Anterior cingulate cortex (tissue), 58 donors: ENCODE data around the gene ASPSCR1.

ENCODE experiments used
- DNase-seq, 58 donors: peaks; one replicate each; lab custom pipeline; 2025; lab: John Stamatoyannopoulos, UW

ASPSCR1 gene

DNA sequence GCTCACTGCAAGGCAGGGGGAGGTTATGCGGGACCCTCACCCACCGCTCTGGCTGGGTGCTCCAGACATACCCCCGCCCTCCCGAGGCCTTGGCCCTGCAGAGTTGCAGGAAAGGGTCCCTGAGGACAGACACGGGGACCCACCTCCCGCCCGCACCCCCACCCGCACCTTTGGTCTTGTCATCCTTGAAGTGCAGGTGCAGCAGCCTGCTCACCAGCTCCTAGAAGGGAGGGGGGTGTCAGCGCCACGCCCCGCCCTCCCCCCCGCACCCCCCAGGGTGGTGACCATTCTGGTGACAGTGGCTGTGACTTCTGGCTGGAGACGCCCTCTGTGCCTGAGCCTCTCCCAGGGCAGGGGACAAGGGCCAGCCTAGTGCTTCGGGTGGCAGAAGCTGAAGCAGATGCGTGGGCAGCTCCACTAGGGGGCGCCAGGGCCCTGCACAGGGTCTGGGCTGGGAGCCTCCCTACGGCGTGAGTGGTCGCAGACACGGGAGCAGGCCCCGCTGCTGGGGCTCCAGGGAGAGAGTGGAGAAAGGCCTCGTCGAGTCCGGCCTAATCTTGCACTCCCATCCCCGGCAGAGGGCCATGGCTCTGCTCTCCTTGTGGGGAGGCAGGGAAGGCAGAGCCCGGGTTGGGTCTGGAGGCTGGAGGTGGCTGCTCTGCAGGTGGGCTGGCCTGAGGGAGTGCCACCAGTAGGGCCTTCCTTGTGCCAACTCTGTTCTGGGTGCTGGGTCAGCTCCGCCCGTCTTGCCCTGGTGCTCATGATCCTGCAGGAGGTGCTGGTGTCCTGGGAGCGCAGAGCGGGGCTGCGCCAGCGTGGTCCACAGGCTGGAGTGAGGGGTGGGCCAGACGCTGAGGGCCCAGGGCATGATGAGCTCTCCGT, 42.5 kb downstream of the ASPSCR1 start:
- DNase-seq = peak in 9 of 58 donors; percentile 14 to 60 (median 21)

DNA sequence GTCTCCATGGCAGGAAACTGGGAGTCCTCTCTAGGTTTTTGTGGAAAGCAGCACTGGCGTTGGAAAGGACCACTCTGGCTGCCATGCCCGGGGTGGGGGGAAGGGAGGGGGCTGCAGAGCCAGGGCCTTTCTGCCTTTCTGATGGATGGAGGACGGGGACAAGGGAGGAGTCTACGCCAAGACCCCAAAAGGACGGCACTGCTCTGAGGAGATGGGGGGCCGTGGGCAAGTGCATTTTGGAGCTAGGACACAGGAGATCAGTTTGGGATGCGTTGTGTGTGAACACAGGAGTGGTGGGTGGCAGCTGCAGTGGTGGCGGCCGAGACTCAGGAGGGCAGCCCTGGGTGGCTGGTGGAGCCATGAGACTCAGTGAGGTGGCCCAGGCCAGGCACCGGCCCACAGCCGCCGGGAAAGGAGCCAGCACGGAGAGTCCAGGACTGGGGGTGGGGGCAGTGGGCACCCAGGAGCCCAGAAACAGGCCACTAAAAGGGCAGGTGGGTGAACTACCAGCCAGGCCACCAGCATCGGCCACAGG, 43.2 kb downstream of the ASPSCR1 start:
- peak in 2 of 58 donors; percentile 32 to 48 for DNase-seq

DNA sequence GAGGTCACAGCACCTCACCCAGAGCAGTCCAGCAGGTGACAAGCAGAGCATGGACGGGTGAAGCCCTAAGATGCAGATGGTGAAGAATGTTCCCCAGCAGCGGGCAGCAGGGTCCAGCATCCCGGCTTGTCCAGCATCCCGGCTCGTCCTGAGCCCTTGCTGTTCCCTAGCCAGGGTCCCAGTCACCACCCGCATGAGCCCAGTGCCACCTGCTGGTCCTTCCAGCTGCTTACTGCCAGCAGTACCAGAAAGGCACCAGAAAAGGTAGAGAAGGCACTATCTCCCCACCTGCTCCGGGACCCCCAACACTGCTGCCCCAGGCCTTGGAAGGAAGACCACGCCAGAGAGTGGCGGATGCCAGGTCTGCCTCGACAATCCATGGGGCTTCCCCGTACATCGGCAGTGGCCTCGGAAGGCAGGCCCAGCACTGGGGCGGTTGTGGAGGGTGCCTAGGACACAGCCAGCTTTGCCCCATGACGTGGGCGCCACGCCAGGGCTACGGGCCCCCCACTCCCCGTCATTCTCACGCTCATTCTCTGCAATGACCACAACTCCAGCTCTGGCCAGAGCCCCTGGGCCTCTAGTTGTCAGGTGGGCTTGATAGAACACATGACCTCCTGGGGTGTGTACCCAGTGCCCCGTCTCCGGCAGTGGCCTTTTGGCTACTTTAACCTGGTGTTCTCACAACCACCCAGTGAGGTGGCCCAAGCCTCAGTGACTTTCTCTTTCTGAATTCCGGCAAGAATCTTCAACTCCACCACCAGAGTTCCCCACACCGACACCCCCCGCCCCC, 43.9 kb downstream of the ASPSCR1 start:
- DNase-seq = peak in 52 of 58 donors; percentile 6 to 82 (median 60)

DNA sequence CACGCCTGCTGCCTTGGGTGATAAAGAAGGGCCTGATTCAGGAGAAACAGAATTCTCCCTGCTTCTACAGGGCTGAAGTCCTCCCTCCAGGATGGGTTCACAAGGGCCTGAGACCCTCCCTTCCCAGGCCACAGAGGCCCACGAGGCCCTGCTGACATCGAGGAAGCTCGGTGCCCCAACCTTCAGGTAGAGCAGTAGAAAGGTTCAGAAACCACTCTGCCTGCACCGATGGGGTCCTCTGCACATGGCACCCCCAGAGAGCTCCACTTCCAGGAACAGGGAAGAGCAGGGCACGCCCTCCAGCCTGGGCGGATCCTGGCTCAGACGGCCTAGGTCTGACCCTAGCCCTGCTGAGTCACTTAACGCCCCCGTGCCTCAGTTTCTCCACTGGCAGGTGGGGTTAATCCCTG, 44.5 kb downstream of the ASPSCR1 start:
- no peak for DNase-seq

DNA sequence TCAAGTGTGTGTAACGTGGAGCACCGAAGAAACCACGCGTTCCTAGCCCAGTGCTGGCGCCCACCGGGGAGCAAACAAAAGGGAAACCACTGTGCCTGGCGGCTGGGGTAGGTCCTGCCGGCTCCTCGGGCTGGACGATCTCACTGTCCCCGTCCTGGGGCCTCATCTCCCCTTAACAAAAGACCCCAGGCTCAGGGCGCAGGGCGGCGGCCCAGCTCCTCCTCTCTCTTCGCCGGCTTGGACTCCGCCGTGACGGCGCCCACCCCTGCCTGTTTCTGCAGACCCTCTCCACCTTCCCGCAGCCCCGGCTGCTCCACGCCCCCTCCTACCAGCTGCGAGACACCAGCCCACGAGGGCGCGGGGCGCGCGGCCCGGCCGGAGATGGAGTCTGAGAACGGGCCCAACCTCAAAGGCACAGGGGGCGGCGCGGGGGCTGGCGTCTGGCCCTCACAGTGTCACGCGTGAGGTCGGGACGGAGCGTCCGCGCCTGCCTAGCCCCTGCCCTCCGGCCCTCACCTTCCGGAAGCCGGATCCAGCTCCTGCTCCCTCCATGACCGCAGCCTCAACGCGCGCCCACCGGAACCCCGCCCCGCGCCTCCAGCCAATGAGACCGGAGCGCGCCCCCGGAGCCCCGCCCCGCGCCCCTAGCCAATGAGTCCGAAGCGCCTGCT, 45.0 kb downstream of the ASPSCR1 start, which contains the start of gene CENPX:
TSS of gene CENPX (minus strand) at position 569 of the 671 bp plus-strand sequence. CDS start at position 552, 17 bp downstream.
- no peak for DNase-seq

DNA sequence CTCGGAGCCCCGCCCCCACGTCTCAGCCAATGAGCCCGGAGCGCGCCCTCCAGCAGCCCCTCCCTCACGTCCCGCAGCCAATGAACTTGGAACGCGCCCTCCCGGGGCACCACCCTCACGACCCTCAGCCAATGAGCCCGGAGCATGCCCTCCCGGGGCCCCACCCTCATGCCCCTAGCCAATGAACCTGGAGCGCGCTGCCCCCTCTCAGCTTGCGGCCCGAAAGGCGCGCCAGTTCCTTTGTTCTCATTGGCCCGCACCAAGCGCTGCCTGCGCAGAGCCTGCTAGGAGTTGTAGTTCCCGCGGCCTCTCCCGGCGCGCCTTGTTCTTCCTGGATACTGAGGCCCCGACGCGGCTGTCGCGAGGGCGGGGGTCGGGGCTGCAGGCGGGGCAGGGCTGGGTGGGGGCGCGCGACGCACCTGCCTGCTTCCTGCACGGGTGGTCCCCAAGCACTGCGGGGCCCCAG, 45.6 kb downstream of the ASPSCR1 start, which contains the start of gene LRRC45:
TSS of gene LRRC45 (plus strand) at position 325 of the 466 bp plus-strand sequence. CDS start 339 bp downstream, outside the sequence.
- peak; percentile 95 to 100 (median 100) for DNase-seq

DNA sequence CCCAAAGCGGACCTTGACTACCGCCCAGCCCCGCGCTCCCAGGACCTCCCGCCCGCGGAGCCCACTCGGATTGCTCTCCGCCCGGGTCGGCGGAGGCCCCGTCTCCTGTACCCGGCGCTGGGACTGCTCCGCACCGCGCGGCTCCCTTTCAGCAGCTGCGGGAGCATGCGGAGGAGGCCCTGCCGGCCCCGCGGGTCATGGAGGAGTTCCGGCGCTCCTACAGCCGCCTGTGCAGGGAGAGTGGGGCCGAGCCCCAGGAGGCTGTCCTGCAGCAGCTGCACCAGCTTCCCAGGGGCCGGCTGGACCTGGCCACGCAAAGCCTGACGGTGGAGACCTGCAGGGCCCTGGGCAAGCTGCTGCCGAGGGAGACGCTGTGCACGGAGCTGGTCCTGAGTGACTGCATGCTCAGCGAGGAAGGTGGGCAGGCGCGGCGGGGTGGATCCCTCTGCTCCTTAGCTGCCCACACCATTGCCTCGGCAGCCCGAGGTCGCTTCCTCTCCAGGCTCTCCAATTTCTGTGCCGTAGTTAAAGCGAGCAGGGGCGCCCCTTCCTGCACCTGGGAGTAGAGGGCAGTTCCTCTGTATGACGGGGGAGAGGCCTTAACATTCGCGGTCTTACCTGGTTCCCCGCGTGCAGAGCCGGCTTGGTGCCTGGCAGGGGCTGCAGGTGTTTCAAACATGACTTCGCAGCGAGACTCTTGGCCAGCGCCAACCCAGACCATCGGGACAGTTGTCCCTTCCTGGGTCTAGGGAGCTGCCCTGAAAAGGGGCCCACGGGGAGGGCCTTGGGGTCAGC, 46.2 kb downstream of the ASPSCR1 start:
- DNase-seq = no peak

DNA sequence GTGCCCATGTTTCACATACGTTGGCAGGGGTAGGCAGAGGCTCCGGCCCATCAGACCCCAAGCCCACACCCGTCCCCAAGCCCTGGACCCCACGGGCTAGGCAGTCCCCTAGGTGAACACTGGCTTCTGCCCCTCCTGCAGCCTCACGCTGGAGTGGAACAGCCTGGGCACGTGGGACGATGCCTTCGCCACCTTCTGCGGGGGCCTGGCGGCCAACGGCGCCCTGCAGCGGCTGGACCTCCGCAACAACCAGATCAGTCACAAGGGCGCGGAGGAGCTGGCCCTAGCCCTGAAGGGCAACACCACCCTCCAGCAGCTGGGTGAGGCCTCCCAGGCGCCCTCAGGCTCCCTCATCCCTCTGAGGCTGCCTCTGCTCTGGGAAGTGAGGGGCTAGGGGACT, 47.4 kb downstream of the ASPSCR1 start:
- DNase-seq = no peak

DNA sequence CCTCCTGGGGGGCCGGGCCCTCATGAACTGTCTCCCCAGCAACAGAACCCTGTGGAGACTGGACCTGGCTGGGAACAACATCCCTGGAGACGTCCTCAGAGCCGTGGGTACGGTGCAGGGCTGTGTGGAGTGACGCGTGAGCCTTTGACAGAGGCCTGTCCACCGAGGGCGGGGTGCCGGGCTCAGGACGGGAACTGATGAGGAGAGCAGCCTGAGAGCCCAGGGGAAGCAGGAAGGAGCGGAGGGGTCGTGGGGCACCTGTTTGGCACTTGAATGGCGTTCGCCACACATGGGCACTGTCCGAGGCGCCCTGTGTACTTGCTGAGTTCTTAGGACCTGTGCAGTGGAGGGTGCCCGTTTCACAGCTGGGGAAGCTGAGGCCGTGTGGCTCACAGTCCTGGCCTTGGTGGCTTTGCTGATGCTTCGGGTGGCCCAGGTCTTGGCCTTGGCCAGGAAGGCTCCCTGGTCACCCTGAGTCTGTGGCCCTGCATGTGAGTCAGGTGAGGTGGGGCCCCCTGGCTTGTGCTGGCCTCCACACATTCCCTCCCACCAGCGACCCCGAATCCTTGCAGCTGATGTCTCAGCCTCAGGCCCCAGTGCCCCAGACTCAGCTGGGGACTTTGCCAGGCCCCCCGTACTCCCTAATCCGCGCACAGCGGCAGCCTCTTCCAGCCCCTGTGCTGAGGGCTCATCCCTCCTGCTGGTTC, 48.1 kb downstream of the ASPSCR1 start:
- DNase-seq = no peak

DNA sequence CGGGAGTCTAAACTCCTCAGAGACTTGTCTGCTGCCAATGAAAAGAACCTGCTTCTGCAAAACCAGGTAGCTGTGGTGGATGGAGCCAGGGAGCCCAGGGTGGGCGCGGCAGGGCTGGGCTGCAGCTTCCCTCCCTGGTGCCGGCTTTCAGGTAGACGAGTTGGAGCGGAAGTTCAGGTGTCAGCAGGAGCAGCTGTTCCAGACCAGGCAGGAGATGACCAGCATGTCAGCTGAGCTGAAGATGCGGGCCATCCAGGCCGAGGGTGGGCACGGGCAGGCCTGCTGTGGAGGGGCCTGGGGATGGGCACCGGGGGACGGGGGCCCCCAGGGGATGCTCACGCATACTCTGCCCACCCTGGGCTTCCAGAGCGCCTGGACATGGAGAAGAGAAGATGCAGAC, 50.8 kb downstream of the ASPSCR1 start:
- DNase-seq = no peak

DNA sequence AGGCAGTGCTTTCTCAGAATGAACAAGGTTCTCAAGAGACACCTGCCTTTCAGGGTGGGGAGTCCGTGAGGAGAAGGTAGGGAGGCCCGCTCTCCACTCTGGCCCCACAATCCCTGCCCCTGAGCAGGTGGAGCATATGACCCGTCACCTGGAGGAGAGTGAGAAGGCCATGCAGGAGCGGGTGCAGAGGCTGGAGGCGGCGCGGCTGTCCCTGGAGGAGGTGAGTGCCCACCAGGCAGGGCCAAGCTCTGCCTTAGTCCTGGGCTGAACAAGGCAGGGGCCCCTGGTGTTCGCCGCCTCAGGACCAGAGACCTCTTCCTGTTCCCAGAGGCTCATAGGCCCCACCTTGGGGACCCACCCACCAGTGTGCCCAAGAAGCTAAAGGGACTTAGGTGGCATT, 51.5 kb downstream of the ASPSCR1 start:
- DNase-seq = no peak

DNA sequence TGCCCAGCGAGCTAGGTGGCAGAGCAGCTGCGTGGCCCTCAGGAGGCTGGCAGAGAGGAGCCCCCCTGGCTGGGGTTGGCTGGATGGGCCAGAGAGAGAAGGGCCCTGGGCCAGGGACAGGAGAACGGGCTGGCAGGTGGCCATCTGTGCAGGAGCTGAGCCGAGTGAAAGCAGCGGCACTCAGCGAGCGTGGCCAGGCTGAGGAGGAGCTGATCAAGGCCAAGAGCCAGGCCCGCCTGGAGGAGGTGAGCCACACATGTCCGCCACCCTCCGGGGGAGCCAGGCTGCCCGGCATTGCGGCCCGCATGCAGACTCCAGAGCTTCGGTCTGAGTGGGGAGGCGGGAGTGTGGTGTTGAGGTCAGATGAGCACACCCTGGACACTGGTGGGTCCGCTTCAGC, 52.0 kb downstream of the ASPSCR1 start:
- peak in 1 of 58 donors; percentile 17 for DNase-seq

DNA sequence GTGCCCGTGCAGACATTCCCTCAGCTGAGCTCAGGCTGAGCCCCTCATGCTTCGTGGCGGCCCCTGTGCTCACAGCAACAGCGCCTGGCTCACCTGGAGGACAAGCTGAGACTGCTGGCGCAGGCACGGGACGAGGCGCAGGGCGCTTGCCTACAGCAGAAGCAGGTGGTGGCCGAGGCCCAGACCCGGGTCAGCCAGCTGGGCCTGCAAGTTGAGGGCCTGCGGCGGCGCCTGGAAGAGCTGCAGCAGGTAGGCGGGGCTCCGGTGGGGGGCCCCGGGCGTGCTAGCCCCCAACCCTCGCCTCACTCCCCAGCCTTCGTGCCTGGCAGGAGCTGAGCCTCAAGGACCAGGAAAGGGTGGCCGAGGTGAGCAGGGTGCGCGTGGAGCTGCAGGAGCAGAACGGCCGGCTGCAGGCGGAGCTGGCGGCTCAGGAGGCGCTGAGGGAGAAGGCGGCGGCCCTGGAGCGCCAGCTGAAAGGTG, 52.6 kb downstream of the ASPSCR1 start:
- DNase-seq = no peak

DNA sequence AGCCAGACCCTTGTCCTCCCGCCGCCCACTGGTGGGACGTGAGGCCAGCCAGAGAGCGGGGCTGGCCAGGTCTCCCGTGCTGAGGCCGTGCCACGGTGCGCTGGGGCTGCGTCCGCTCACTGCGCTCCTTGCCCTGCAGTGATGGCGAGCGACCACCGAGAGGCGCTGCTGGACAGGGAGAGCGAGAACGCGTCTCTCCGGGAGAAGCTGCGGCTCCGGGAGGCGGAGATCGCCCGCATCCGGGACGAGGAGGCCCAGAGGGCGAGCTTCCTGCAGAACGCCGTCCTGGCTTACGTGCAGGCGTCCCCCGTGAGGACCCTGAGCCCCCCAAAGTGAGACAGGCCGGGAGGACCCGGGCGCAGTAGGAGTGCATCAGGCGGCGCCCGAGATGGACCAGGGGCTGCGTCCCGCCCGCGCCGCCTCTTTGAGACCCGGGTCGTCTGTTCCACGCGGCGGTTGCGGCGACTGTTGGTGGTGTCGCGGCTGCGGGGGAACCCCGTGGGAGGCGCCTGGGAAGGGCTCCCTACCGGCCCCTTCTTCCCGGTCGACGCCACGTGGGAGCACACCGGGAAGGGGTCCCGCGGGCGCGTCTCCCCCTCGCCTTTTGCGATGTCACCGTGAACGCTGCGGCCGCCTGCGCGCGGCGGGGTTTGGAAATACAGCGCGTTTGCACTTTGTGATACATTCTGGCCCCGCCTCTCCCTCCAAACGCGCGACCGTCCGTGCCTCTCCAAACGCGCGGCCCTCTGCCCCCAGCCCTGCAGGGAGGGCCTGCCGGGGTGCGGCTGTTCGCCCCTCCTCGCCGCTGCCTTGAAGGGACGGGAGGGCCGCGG, 53.3 kb downstream of the ASPSCR1 start:
- peak in 57 of 58 donors; percentile 26 to 89 (median 72) for DNase-seq

DNA sequence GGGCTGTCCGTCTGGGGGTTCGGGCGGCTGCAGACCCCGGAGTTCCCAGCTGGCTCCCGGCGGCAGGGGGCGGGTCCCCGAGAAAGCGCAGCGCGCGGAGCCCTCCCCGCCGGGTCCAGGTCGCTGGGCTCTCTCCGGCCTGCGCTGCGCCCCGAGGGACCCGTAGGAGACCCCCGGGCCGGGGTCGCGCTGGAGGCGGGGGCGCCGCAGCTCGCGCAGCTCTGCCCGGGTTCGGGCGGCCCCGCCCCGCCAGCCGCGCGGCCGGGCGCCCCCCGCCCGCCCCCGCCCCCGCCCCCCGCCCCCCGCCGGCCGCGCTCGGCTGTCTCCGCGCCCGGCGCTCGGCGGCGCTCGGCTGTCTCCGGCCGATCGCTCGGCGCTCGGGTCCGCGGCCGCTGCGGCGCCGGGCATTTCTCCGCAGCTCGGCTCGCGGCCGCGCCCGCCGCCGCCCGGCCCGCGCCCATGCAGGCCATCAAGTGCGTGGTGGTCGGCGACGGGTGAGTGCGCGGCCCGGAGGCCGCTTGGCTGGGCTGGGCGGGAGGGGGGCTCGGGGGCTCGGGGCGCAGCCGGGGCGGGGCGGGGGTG, 54.0 kb downstream of the ASPSCR1 start, which contains the start of gene RAC3:
TSS of gene RAC3 (plus strand) at position 376 of the 582 bp plus-strand sequence. CDS start at position 460, 84 bp downstream.
- peak in 1 of 58 donors; percentile 23 for DNase-seq

DNA sequence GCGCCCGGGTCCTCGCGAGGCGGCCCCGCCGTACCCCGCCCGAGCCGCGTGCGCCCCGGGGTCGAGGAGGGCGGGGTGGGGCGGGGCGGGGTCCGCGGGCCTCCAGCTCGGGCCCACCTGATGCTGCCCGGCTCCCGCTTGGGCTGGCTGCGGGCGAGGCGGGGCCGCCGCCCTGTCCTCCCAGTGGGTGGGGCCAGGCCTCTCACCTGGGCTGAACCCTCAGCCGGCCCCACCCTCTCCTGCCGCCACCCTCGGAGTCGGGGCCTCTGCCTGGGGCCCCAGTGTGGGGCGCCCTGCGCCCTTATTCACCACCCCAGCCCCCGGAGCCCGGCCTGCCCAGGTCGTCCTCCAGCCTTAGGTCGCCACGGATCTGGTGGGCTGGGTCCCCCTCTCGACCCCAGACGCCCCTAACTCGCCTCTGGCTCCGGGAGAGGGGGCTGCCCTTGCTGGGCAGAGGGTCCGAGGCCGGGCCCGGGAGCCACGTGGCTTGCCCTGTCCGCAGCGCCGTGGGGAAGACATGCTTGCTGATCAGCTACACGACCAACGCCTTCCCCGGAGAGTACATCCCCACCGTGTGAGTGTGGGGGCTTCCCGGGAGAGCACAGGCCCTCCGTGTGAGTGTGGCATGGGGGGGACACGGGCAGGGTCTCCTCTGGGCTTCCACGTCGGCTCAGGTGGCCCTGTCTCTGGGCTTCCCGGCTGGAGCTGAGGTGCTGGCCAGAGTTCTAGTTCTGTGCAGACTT, 54.6 kb downstream of the ASPSCR1 start:
- peak in 1 of 58 donors; percentile 15 for DNase-seq
